Upper lobe of right lung (tissue), 1 donor: ENCODE results near the gene TEX51. TPM values are rescaled to one million over a fixed set of nuclear protein-coding genes. Genes with fewer than 3 reads are reported as not detected.

Experiments
- ATAC-seq: fragments of 200-7000 bp; cut with Tn5 transposase; one replicate; pipeline ENCODE4 v1.9.1; 2020; ENCODE audit warnings: mild to moderate bottlenecking, moderate library complexity
- DNase-seq: peaks from one replicate; pipeline ENCODE4 v3.0.0-alpha.2; 2020
- H3K27ac ChIP-seq: fragments of 200-600 bp; one replicate; pipeline ENCODE4 v1.8.0; 2022
- H3K27me3 ChIP-seq: fragments of 200-600 bp; one replicate; pipeline ENCODE4 v1.8.0; 2022; ENCODE audit warnings: mild to moderate bottlenecking
- H3K36me3 ChIP-seq: fragments of 200-600 bp; one replicate; pipeline ENCODE4 v1.8.0; 2022
- H3K4me1 ChIP-seq: fragments of 200-600 bp; one replicate; pipeline ENCODE4 v1.8.0; 2022
- H3K4me3 ChIP-seq: fragments of 200-600 bp; one replicate; pipeline ENCODE4 v1.8.0; 2022; ENCODE audit warnings: mild to moderate bottlenecking
- H3K9me3 ChIP-seq: fragments of 200-600 bp; one replicate; pipeline ENCODE4 v1.8.0; 2022
- intact Hi-C: fragments of 100-400 bp; cut with DNase I; formaldehyde crosslinking; loops from one replicate; pipeline ENCODE4 v1.11.0; 2022
- total RNA-seq: library from RNA; stranded (reverse); fragmentation: NEBNext Ultra II Directional; extraction: Animal tissue kit (Norgen Biotek cat#: 25700); gene quantifications from one replicate; pipeline ENCODE4 v1.2.1, GENCODE V29; 2021
- TF ChIP-seq, protein P1 (sequence below): fragments of 200-600 bp; IDR thresholded peaks from one replicate; pipeline ENCODE4 v1.8.0; 2022; ENCODE audit warnings: antibody characterized with exemption
- donor health status: DM: no; HTN: yes; CAD: no; lungs with severe emphysema.

Gene TEX51
- total RNA-seq, 1 donor from 2014 or later: not detected

DNA sequence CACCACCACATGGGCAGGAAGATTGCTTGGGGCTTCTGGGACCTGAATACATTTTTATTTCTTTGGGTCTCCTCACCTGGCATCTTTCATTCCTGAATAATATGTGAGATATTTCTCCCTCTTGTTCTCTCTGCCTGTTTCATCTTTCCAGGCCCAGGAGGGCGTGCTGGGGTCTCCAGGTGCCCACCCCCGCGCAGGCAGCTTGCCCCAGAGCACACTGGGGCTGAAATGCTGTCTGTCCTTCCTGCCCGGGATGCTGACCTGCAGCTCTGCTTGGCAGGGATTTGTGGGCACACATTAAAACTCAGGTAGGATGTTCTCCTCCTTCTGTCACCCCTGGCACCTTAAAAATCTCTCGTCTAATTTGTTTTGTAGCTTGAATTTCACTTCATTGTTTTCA is 39.7 kb upstream of the TEX51 start:
- TF ChIP-seq, protein P1, sequence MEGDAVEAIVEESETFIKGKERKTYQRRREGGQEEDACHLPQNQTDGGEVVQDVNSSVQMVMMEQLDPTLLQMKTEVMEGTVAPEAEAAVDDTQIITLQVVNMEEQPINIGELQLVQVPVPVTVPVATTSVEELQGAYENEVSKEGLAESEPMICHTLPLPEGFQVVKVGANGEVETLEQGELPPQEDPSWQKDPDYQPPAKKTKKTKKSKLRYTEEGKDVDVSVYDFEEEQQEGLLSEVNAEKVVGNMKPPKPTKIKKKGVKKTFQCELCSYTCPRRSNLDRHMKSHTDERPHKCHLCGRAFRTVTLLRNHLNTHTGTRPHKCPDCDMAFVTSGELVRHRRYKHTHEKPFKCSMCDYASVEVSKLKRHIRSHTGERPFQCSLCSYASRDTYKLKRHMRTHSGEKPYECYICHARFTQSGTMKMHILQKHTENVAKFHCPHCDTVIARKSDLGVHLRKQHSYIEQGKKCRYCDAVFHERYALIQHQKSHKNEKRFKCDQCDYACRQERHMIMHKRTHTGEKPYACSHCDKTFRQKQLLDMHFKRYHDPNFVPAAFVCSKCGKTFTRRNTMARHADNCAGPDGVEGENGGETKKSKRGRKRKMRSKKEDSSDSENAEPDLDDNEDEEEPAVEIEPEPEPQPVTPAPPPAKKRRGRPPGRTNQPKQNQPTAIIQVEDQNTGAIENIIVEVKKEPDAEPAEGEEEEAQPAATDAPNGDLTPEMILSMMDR: no peak
- no peaks in the 10 kb centered on the region for H3K4me1 ChIP-seq
- no peaks in the 10 kb centered on the region for H3K9me3 ChIP-seq
- H3K27ac ChIP-seq: no peak overlapping the region
- intact Hi-C loops: no loop called here
- no peaks in the 10 kb centered on the region for H3K36me3 ChIP-seq
- no peak overlapping the region for H3K4me3 ChIP-seq
- ATAC-seq (no peak), DNase-seq (no peak)
- H3K27me3 ChIP-seq: no peaks in the 10 kb centered on the region

DNA sequence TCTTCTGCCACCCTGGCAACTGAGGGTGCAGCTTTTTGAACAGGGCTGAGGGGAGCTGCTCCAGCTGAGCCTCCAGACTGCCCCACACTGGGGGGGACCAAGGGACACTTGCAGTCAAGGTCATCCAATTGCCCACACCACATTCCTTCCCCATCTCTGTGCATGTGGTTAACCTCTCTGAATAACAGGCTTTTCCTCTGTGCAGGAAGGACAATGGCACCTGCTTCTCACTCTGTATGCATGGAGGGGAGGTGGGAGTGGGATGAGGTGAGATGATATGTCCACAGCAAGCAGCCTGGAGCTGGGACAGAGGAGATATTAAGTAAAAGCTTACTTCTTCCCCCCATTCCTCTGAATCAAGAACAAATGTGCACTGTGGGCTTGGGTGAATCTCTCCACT is 39.1 kb upstream of the TEX51 start:
- H3K27ac ChIP-seq: no peak overlapping the region
- TF ChIP-seq, protein P1: no peak
- intact Hi-C loops: no loop called here

DNA sequence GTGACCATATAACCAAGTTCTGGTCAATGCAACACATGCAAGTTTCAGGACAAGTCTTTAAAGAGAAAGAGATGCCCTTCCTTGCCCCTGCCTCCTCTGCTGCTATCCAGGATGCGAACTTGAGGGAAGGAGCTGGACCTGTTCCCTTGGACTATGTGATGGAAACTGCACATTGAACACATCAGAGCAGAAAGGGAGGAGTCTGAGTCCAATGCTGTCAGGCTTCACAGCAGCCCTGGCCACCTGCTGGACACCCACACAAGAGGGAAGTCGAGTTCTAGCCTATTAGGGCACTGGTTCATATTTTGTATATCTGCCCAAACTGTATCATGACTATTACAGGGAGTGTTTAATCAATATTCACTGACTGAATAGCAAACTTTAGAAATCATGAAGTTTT is 38.3 kb upstream of the TEX51 start:
- intact Hi-C loops: no loop called here
- Histone ChIP-seq H3K27me3 (no peaks in the 10 kb centered on the region), H3K4me1 (no peaks in the 10 kb centered on the region), H3K27ac (no peak overlapping the region), H3K9me3 (no peaks in the 10 kb centered on the region), H3K4me3 (no peak overlapping the region), H3K36me3 (no peaks in the 10 kb centered on the region)
- ATAC-seq (no peak), DNase-seq (no peak)
- TF ChIP-seq, protein P1: no peak

More for the DNA sequence above, 39.1 kb upstream of the TEX51 start:
- H3K4me3 ChIP-seq: no peak overlapping the region
- no peaks in the 10 kb centered on the region for H3K4me1 ChIP-seq
- DNase-seq (no peak), ATAC-seq (no peak)
- H3K27me3 ChIP-seq: no peaks in the 10 kb centered on the region
- no peaks in the 10 kb centered on the region for H3K36me3 ChIP-seq
- H3K9me3 ChIP-seq: no peaks in the 10 kb centered on the region

DNA sequence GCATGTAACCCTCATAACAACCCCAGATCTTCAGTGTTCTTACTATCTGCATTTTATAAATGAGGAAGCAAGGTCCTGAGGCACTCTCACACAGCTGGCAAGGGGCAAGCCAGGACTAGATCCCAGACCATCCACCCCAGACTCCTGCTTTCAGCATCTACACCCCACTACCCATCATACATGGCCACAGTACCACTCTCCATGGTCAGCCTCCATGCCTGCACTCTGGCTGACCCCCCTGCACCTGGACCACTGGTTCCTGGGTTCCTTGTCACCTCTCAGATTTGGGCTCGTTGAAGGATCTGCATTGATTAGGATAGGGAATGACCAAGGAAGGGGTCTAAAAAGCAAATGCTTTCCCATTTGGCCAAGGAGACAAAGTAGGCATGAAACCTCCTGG is 36.0 kb upstream of the TEX51 start:
- no peaks in the 10 kb centered on the region for H3K27me3 ChIP-seq
- no peak for DNase-seq
- H3K4me1 ChIP-seq: no peaks in the 10 kb centered on the region
- no peaks in the 10 kb centered on the region for H3K36me3 ChIP-seq
- ATAC-seq: no peak
- intact Hi-C loops: no loop called here
- no peak overlapping the region for H3K27ac ChIP-seq
- no peak overlapping the region for H3K4me3 ChIP-seq
- no peaks in the 10 kb centered on the region for H3K9me3 ChIP-seq
- TF ChIP-seq, protein P1: no peak

GRCh38 chr2:126863336-126864015 is 35.2 kb upstream of the TEX51 start:
- DNase-seq: no peak
- ATAC-seq: no peak
- Histone ChIP-seq H3K27me3 (no peaks in the 10 kb centered on the region), H3K4me3 (no peak overlapping the region), H3K4me1 (no peaks in the 10 kb centered on the region), H3K36me3 (no peaks in the 10 kb centered on the region), H3K9me3 (no peaks in the 10 kb centered on the region), H3K27ac (no peak overlapping the region)
- intact Hi-C loops: no loop called here
- TF ChIP-seq, protein P1: no peak

DNA sequence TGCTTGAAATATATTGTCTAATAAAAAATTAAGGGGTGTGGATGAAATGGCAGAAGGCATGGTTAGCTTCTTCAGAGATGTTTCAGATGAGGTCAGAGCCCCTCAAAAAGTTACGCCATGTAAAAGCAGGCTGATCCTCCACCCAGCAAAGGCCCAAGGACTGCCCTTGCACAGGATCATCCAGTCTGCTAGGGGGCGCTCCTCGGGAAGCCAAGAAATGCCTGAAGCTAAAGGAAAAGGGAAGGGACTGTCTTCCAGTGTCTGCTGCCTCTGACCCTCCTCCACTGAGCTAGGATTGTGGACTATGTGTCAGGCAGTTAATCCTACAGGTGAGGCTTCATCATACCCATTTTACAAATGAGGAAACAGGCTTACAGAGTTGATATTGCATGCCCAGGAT is 33.8 kb upstream of the TEX51 start:
- Histone ChIP-seq H3K27ac (no peak overlapping the region), H3K4me1 (no peaks in the 10 kb centered on the region), H3K27me3 (no peaks in the 10 kb centered on the region), H3K9me3 (no peaks in the 10 kb centered on the region), H3K4me3 (no peak overlapping the region), H3K36me3 (no peaks in the 10 kb centered on the region)
- TF ChIP-seq, protein P1: no peak
- intact Hi-C loops: no loop called here
- DNase-seq (no peak), ATAC-seq (no peak)
